Measurements from ENCODE around the gene DUS1L.

- no peak for TF ChIP-seq CTCF (IDR thresholded peaks at IDR 0.05; ENCODE audit: low read depth, low read length)
- TF ChIP-seq EZH2phosphoT487 (IDR thresholded peaks at IDR 0.05; ENCODE audit: low read depth): no peak
Measured at GRCh38 chr17:82103553-82104451, 38.2 kb upstream of the DUS1L start.
